ENCODE measurements around the gene OAT. TPM values are rescaled to one million over a fixed set of nuclear protein-coding genes. Genes with fewer than 3 reads are reported as not detected.

OAT gene
- total and polyA plus RNA-seq, 5 donors from 2014 or later, result 37.6 to 76.4 (median 56.7) TPM

GRCh38 chr10:124461642-124462347 lies 43.1 kb upstream of the OAT start, which contains the start of gene LHPP:
TSS of gene LHPP (plus strand) at chr10:124461823. CDS start at chr10:124461863, 40 bp downstream.
- ATAC-seq (ENCODE audit: low read depth in 2 of 2) (peak; percentile 96 to 97), DNase-seq (peak; percentile 79 to 93 (median 88))
- Mint-ChIP-seq H3K27me3 (peaks cover 28% of the 10 kb centered on the region), H3K27ac (peak within 1 kb of the TSS; percentile 83 to 99 (median 91)), H3K4me3 (peak within 1 kb of the TSS; percentile 81 to 99 (median 91)), H3K9me3 (peaks cover 0 to 2% (median 0%) of the 10 kb centered on the region in 7 donors), H3K36me3 (no peaks in the 10 kb centered on the region), H3K4me1 (peaks cover 22 to 37% (median 26%) of the 10 kb centered on the region in 4 donors)
- Histone ChIP-seq H3K9me3 (ENCODE audit: control insufficient read depth in 2 of 2, low read length in 2 of 2) (no peaks in the 10 kb centered on the region), H3K36me3 (ENCODE audit: control insufficient read depth, insufficient read depth, low read length) (no peaks in the 10 kb centered on the region), H3K27me3 (ENCODE audit: control insufficient read depth, insufficient read depth, low read length) (peaks cover 4% of the 10 kb centered on the region), H3K4me3 (ENCODE audit: low read depth, low read length) (peak within 1 kb of the TSS; percentile 66), H3K27ac (ENCODE audit: insufficient read depth, low read length, poor library complexity, severe bottlenecking) (peak within 1 kb of the TSS; percentile 72), H3K4me1 (ENCODE audit: control insufficient read depth, insufficient read depth, low read length, poor library complexity, severe bottlenecking) (peaks cover 31% of the 10 kb centered on the region)

GRCh38 chr10:124460144-124460543 lies 41.4 kb upstream of the OAT start:
- no peak overlapping the region for H3K27ac ChIP-seq (ENCODE audit: insufficient read depth, low read length, poor library complexity, severe bottlenecking)
- DNase-seq (no peak), ATAC-seq (ENCODE audit: low read depth in 2 of 2) (no peak)
- peaks cover 19% of the 10 kb centered on the region for H3K4me1 ChIP-seq (ENCODE audit: control insufficient read depth, insufficient read depth, low read length, poor library complexity, severe bottlenecking)
- Mint-ChIP-seq H3K4me3 (peak overlapping the region in 3 of 4 donors; percentile 13 to 86 (median 81)), H3K27me3 (peaks cover 41% of the 10 kb centered on the region), H3K36me3 (no peaks in the 10 kb centered on the region), H3K9me3 (peaks cover 0 to 2% (median 0%) of the 10 kb centered on the region in 7 donors), H3K27ac (no peak overlapping the region), H3K4me1 (peaks cover 12 to 26% (median 17%) of the 10 kb centered on the region in 4 donors)
- no peaks in the 10 kb centered on the region for H3K36me3 ChIP-seq (ENCODE audit: control insufficient read depth, insufficient read depth, low read length)
- H3K27me3 ChIP-seq (ENCODE audit: control insufficient read depth, insufficient read depth, low read length), result peaks cover 4% of the 10 kb centered on the region
- H3K9me3 ChIP-seq (ENCODE audit: control insufficient read depth in 2 of 2, low read length in 2 of 2), result no peaks in the 10 kb centered on the region
- no peak overlapping the region for H3K4me3 ChIP-seq (ENCODE audit: low read depth, low read length)

GRCh38 chr10:124459395-124459794 lies 40.7 kb upstream of the OAT start:
- Mint-ChIP-seq H3K27me3 (peaks cover 47% of the 10 kb centered on the region), H3K4me1 (peaks cover 6 to 18% (median 10%) of the 10 kb centered on the region in 4 donors), H3K27ac (no peak overlapping the region), H3K36me3 (peaks cover 3% of the 10 kb centered on the region), H3K4me3 (peak overlapping the region in 1 of 4 donors; percentile 81), H3K9me3 (peaks cover 0 to 2% (median 0%) of the 10 kb centered on the region in 7 donors)
- Histone ChIP-seq H3K4me3 (ENCODE audit: low read depth, low read length) (no peak overlapping the region), H3K36me3 (ENCODE audit: control insufficient read depth, insufficient read depth, low read length) (no peaks in the 10 kb centered on the region), H3K4me1 (ENCODE audit: control insufficient read depth, insufficient read depth, low read length, poor library complexity, severe bottlenecking) (peaks cover 12% of the 10 kb centered on the region), H3K27ac (ENCODE audit: insufficient read depth, low read length, poor library complexity, severe bottlenecking) (no peak overlapping the region), H3K9me3 (ENCODE audit: control insufficient read depth in 2 of 2, low read length in 2 of 2) (no peaks in the 10 kb centered on the region), H3K27me3 (ENCODE audit: control insufficient read depth, insufficient read depth, low read length) (peaks cover 11% of the 10 kb centered on the region)
- no peak for ATAC-seq (ENCODE audit: low read depth in 2 of 2)
- no peak for DNase-seq

- Histone ChIP-seq H3K27ac (ENCODE audit: insufficient read depth, low read length, poor library complexity, severe bottlenecking) (no peak overlapping the region), H3K36me3 (ENCODE audit: control insufficient read depth, insufficient read depth, low read length) (no peaks in the 10 kb centered on the region), H3K9me3 (ENCODE audit: control insufficient read depth in 2 of 2, low read length in 2 of 2) (no peaks in the 10 kb centered on the region), H3K4me3 (ENCODE audit: low read depth, low read length) (no peak overlapping the region), H3K27me3 (ENCODE audit: control insufficient read depth, insufficient read depth, low read length) (peaks cover 15% of the 10 kb centered on the region), H3K4me1 (ENCODE audit: control insufficient read depth, insufficient read depth, low read length, poor library complexity, severe bottlenecking) (peaks cover 10% of the 10 kb centered on the region)
- H3K36me3 Mint-ChIP-seq, result peaks cover 3% of the 10 kb centered on the region
- peaks cover 49% of the 10 kb centered on the region for H3K27me3 Mint-ChIP-seq
- ATAC-seq (ENCODE audit: low read depth in 2 of 2) (no peak), DNase-seq (no peak)
- peak overlapping the region in 1 of 4 donors; percentile 81 for H3K4me3 Mint-ChIP-seq
- H3K9me3 Mint-ChIP-seq, result peaks cover 0 to 2% (median 0%) of the 10 kb centered on the region in 7 donors
- H3K4me1 Mint-ChIP-seq, result peaks cover 3 to 13% (median 6%) of the 10 kb centered on the region in 4 donors
- H3K27ac Mint-ChIP-seq, result no peak overlapping the region
These were observed 40.2 kb upstream of the OAT start for GRCh38 chr10:124458889-124459288.

GRCh38 chr10:124458473-124458872 lies 39.8 kb upstream of the OAT start:
- Mint-ChIP-seq H3K36me3 (peaks cover 3% of the 10 kb centered on the region), H3K27me3 (peaks cover 54% of the 10 kb centered on the region), H3K4me3 (peak overlapping the region in 1 of 4 donors; percentile 81), H3K27ac (no peak overlapping the region), H3K4me1 (peaks cover 3 to 13% (median 6%) of the 10 kb centered on the region in 4 donors), H3K9me3 (peaks cover 0 to 2% (median 0%) of the 10 kb centered on the region in 7 donors)
- Histone ChIP-seq H3K9me3 (ENCODE audit: control insufficient read depth in 2 of 2, low read length in 2 of 2) (no peaks in the 10 kb centered on the region), H3K4me3 (ENCODE audit: low read depth, low read length) (no peak overlapping the region), H3K27ac (ENCODE audit: insufficient read depth, low read length, poor library complexity, severe bottlenecking) (no peak overlapping the region), H3K27me3 (ENCODE audit: control insufficient read depth, insufficient read depth, low read length) (peaks cover 19% of the 10 kb centered on the region), H3K36me3 (ENCODE audit: control insufficient read depth, insufficient read depth, low read length) (no peaks in the 10 kb centered on the region), H3K4me1 (ENCODE audit: control insufficient read depth, insufficient read depth, low read length, poor library complexity, severe bottlenecking) (peaks cover 10% of the 10 kb centered on the region)
- DNase-seq, result no peak
- no peak for ATAC-seq (ENCODE audit: low read depth in 2 of 2)

GRCh38 chr10:124455441-124455840 lies 36.7 kb upstream of the OAT start:
- no peak overlapping the region for H3K4me3 ChIP-seq (ENCODE audit: low read depth, low read length)
- no peaks in the 10 kb centered on the region for H3K4me1 ChIP-seq (ENCODE audit: control insufficient read depth, insufficient read depth, low read length, poor library complexity, severe bottlenecking)
- H3K9me3 Mint-ChIP-seq, result peaks cover 0 to 2% (median 0%) of the 10 kb centered on the region in 7 donors
- no peak overlapping the region for H3K27ac ChIP-seq (ENCODE audit: insufficient read depth, low read length, poor library complexity, severe bottlenecking)
- no peaks in the 10 kb centered on the region for H3K9me3 ChIP-seq (ENCODE audit: control insufficient read depth in 2 of 2, low read length in 2 of 2)
- no peak overlapping the region for H3K27ac Mint-ChIP-seq
- H3K36me3 ChIP-seq (ENCODE audit: control insufficient read depth, insufficient read depth, low read length), result no peaks in the 10 kb centered on the region
- H3K27me3 ChIP-seq (ENCODE audit: control insufficient read depth, insufficient read depth, low read length), result peaks cover 30% of the 10 kb centered on the region
- peaks cover 3% of the 10 kb centered on the region for H3K36me3 Mint-ChIP-seq
- peaks cover 79% of the 10 kb centered on the region for H3K27me3 Mint-ChIP-seq
- no peak for ATAC-seq (ENCODE audit: low read depth in 2 of 2)
- H3K4me3 Mint-ChIP-seq, result no peak overlapping the region
- peaks cover 0 to 8% (median 2%) of the 10 kb centered on the region in 4 donors for H3K4me1 Mint-ChIP-seq
- no peak for DNase-seq

GRCh38 chr10:124453960-124454610 lies 35.4 kb upstream of the OAT start:
- H3K9me3 Mint-ChIP-seq, result peaks cover 0 to 2% (median 0%) of the 10 kb centered on the region in 7 donors
- H3K36me3 Mint-ChIP-seq, result peaks cover 3% of the 10 kb centered on the region
- Histone ChIP-seq H3K27me3 (ENCODE audit: control insufficient read depth, insufficient read depth, low read length) (peaks cover 35% of the 10 kb centered on the region), H3K27ac (ENCODE audit: insufficient read depth, low read length, poor library complexity, severe bottlenecking) (no peak overlapping the region), H3K4me1 (ENCODE audit: control insufficient read depth, insufficient read depth, low read length, poor library complexity, severe bottlenecking) (peaks cover 8% of the 10 kb centered on the region), H3K36me3 (ENCODE audit: control insufficient read depth, insufficient read depth, low read length) (no peaks in the 10 kb centered on the region), H3K4me3 (ENCODE audit: low read depth, low read length) (no peak overlapping the region), H3K9me3 (ENCODE audit: control insufficient read depth in 2 of 2, low read length in 2 of 2) (no peaks in the 10 kb centered on the region)
- no peak for ATAC-seq (ENCODE audit: low read depth in 2 of 2)
- peaks cover 83% of the 10 kb centered on the region for H3K27me3 Mint-ChIP-seq
- H3K27ac Mint-ChIP-seq, result no peak overlapping the region
- H3K4me3 Mint-ChIP-seq, result no peak overlapping the region
- DNase-seq, result no peak
- H3K4me1 Mint-ChIP-seq, result peaks cover 0 to 18% (median 4%) of the 10 kb centered on the region in 4 donors
